Ishikawa (cell line): ENCODE measurements around the gene ANKRD40CL.

Experiments used
- RAD21 ChIP-seq: IDR thresholded peaks from 2 replicates; pipeline ENCODE4 v1.6.1; 2012; ENCODE audit warnings: low read depth
- TEAD4 ChIP-seq: IDR thresholded peaks from 2 replicates; pipeline ENCODE4 v1.6.1; 2012
- TF ChIP-seq, protein P1 (sequence below): IDR thresholded peaks from 2 replicates; pipeline ENCODE4 v1.6.1; 2012; ENCODE audit warnings: low read depth, mild to moderate bottlenecking
- TF ChIP-seq, protein P2 (sequence below): IDR thresholded peaks from 2 replicates; pipeline ENCODE4 v1.6.1; 2012

- TF ChIP-seq TEAD4 (no peak), RAD21 (no peak)
- TF ChIP-seq, protein P1, sequence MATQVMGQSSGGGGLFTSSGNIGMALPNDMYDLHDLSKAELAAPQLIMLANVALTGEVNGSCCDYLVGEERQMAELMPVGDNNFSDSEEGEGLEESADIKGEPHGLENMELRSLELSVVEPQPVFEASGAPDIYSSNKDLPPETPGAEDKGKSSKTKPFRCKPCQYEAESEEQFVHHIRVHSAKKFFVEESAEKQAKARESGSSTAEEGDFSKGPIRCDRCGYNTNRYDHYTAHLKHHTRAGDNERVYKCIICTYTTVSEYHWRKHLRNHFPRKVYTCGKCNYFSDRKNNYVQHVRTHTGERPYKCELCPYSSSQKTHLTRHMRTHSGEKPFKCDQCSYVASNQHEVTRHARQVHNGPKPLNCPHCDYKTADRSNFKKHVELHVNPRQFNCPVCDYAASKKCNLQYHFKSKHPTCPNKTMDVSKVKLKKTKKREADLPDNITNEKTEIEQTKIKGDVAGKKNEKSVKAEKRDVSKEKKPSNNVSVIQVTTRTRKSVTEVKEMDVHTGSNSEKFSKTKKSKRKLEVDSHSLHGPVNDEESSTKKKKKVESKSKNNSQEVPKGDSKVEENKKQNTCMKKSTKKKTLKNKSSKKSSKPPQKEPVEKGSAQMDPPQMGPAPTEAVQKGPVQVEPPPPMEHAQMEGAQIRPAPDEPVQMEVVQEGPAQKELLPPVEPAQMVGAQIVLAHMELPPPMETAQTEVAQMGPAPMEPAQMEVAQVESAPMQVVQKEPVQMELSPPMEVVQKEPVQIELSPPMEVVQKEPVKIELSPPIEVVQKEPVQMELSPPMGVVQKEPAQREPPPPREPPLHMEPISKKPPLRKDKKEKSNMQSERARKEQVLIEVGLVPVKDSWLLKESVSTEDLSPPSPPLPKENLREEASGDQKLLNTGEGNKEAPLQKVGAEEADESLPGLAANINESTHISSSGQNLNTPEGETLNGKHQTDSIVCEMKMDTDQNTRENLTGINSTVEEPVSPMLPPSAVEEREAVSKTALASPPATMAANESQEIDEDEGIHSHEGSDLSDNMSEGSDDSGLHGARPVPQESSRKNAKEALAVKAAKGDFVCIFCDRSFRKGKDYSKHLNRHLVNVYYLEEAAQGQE, result no peak
- TF ChIP-seq, protein P2, sequence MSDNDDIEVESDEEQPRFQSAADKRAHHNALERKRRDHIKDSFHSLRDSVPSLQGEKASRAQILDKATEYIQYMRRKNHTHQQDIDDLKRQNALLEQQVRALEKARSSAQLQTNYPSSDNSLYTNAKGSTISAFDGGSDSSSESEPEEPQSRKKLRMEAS, result no peak
Observed at GRCh38 chr17:50767446-50767845, at the start of gene ANKRD40CL.
